ENCODE measurements around the gene PLXDC2.

- TF ChIP-seq, protein P1, sequence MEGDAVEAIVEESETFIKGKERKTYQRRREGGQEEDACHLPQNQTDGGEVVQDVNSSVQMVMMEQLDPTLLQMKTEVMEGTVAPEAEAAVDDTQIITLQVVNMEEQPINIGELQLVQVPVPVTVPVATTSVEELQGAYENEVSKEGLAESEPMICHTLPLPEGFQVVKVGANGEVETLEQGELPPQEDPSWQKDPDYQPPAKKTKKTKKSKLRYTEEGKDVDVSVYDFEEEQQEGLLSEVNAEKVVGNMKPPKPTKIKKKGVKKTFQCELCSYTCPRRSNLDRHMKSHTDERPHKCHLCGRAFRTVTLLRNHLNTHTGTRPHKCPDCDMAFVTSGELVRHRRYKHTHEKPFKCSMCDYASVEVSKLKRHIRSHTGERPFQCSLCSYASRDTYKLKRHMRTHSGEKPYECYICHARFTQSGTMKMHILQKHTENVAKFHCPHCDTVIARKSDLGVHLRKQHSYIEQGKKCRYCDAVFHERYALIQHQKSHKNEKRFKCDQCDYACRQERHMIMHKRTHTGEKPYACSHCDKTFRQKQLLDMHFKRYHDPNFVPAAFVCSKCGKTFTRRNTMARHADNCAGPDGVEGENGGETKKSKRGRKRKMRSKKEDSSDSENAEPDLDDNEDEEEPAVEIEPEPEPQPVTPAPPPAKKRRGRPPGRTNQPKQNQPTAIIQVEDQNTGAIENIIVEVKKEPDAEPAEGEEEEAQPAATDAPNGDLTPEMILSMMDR (IDR thresholded peaks at IDR 0.05 in 2 of 3, conservative IDR thresholded peaks at IDR 0.05 in 1 of 3; ENCODE audit: borderline replicate concordance in 1 of 3, insufficient read depth in 1 of 3, low read depth in 2 of 3, low read length in 2 of 3): peak in 2 of 3 experiments; percentile 70 to 75; a peak in 4 of 6 replicates
- TF ChIP-seq CBX3 (IDR thresholded peaks at IDR 0.05; ENCODE audit: low read depth) (no peak), EZH2 (IDR thresholded peaks at IDR 0.05) (no peak), SP1 (IDR thresholded peaks at IDR 0.05; ENCODE audit: low read depth) (no peak), CEBPB (IDR thresholded peaks at IDR 0.05; ENCODE audit: low read depth) (no peak), POLR2AphosphoS5 (IDR thresholded peaks at IDR 0.05; ENCODE audit: low read depth, low read length) (no peak), POLR2A (IDR thresholded peaks at IDR 0.05; ENCODE audit: borderline replicate concordance, extremely low read depth, insufficient read depth, insufficient read length) (no peak), EGR1 (IDR thresholded peaks at IDR 0.05; ENCODE audit: low read depth) (no peak), ATF3 (IDR thresholded peaks at IDR 0.05) (no peak), ZNF274 (IDR thresholded peaks at IDR 0.05; ENCODE audit: low read depth, low read length) (no peak)
These were observed 28.1 kb upstream of the PLXDC2 start for GRCh38 chr10:19788075-19788686.

Data from HCT116 (cell line).